ENCODE data around the gene GASK1A.

GRCh38 chr3:42942693-42943092, 36.4 kb upstream of the GASK1A start:
- TF ChIP-seq, protein P1, sequence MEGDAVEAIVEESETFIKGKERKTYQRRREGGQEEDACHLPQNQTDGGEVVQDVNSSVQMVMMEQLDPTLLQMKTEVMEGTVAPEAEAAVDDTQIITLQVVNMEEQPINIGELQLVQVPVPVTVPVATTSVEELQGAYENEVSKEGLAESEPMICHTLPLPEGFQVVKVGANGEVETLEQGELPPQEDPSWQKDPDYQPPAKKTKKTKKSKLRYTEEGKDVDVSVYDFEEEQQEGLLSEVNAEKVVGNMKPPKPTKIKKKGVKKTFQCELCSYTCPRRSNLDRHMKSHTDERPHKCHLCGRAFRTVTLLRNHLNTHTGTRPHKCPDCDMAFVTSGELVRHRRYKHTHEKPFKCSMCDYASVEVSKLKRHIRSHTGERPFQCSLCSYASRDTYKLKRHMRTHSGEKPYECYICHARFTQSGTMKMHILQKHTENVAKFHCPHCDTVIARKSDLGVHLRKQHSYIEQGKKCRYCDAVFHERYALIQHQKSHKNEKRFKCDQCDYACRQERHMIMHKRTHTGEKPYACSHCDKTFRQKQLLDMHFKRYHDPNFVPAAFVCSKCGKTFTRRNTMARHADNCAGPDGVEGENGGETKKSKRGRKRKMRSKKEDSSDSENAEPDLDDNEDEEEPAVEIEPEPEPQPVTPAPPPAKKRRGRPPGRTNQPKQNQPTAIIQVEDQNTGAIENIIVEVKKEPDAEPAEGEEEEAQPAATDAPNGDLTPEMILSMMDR (conservative IDR thresholded peaks at IDR 0.05; ENCODE audit: low read depth in 2 of 2) = no peak
- TF ChIP-seq EZH2phosphoT487 (IDR thresholded peaks at IDR 0.05; ENCODE audit: unreplicated experiment) (no peak), EZH2 (IDR thresholded peaks at IDR 0.05; ENCODE audit: low read depth, unreplicated experiment) (no peak), POLR2AphosphoS5 (IDR thresholded peaks at IDR 0.05; ENCODE audit: low read depth) (no peak), REST (IDR thresholded peaks at IDR 0.05; ENCODE audit: unreplicated experiment) (no peak), JUNB (IDR thresholded peaks at IDR 0.05; ENCODE audit: unreplicated experiment) (no peak), CREB1 (CRISPR knock-in tag; IDR thresholded peaks at IDR 0.05; ENCODE audit: low read depth) (no peak)
- TF ChIP-seq, protein P2, sequence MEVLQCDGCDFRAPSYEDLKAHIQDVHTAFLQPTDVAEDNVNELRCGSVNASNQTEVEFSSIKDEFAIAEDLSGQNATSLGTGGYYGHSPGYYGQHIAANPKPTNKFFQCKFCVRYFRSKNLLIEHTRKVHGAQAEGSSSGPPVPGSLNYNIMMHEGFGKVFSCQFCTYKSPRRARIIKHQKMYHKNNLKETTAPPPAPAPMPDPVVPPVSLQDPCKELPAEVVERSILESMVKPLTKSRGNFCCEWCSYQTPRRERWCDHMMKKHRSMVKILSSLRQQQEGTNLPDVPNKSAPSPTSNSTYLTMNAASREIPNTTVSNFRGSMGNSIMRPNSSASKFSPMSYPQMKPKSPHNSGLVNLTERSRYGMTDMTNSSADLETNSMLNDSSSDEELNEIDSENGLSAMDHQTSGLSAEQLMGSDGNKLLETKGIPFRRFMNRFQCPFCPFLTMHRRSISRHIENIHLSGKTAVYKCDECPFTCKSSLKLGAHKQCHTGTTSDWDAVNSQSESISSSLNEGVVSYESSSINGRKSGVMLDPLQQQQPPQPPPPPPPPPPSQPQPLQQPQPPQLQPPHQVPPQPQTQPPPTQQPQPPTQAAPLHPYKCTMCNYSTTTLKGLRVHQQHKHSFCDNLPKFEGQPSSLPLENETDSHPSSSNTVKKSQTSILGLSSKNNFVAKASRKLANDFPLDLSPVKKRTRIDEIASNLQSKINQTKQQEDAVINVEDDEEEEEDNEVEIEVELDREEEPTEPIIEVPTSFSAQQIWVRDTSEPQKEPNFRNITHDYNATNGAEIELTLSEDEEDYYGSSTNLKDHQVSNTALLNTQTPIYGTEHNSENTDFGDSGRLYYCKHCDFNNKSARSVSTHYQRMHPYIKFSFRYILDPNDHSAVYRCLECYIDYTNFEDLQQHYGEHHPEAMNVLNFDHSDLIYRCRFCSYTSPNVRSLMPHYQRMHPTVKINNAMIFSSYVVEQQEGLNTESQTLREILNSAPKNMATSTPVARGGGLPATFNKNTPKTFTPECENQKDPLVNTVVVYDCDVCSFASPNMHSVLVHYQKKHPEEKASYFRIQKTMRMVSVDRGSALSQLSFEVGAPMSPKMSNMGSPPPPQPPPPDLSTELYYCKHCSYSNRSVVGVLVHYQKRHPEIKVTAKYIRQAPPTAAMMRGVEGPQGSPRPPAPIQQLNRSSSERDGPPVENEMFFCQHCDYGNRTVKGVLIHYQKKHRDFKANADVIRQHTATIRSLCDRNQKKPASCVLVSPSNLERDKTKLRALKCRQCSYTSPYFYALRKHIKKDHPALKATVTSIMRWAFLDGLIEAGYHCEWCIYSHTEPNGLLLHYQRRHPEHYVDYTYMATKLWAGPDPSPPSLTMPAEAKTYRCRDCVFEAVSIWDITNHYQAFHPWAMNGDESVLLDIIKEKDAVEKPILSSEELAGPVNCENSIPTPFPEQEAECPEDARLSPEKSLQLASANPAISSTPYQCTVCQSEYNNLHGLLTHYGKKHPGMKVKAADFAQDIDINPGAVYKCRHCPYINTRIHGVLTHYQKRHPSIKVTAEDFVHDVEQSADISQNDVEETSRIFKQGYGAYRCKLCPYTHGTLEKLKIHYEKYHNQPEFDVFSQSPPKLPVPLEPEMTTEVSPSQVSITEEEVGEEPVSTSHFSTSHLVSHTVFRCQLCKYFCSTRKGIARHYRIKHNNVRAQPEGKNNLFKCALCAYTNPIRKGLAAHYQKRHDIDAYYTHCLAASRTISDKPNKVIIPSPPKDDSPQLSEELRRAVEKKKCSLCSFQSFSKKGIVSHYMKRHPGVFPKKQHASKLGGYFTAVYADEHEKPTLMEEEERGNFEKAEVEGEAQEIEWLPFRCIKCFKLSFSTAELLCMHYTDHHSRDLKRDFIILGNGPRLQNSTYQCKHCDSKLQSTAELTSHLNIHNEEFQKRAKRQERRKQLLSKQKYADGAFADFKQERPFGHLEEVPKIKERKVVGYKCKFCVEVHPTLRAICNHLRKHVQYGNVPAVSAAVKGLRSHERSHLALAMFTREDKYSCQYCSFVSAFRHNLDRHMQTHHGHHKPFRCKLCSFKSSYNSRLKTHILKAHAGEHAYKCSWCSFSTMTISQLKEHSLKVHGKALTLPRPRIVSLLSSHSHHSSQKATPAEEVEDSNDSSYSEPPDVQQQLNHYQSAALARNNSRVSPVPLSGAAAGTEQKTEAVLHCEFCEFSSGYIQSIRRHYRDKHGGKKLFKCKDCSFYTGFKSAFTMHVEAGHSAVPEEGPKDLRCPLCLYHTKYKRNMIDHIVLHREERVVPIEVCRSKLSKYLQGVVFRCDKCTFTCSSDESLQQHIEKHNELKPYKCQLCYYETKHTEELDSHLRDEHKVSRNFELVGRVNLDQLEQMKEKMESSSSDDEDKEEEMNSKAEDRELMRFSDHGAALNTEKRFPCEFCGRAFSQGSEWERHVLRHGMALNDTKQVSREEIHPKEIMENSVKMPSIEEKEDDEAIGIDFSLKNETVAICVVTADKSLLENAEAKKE (CRISPR knock-in tag; IDR thresholded peaks at IDR 0.05) = no peak
- TF ChIP-seq, protein P3, sequence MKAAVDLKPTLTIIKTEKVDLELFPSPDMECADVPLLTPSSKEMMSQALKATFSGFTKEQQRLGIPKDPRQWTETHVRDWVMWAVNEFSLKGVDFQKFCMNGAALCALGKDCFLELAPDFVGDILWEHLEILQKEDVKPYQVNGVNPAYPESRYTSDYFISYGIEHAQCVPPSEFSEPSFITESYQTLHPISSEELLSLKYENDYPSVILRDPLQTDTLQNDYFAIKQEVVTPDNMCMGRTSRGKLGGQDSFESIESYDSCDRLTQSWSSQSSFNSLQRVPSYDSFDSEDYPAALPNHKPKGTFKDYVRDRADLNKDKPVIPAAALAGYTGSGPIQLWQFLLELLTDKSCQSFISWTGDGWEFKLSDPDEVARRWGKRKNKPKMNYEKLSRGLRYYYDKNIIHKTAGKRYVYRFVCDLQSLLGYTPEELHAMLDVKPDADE (IDR thresholded peaks at IDR 0.05) = no peak

Data from GM23338 (cell line).